Measurements from ENCODE around the gene PANK1. TPM values are rescaled to one million over a fixed set of nuclear protein-coding genes. Genes with fewer than 3 reads are reported as not detected.

Gene PANK1
- total RNA-seq, 1 experiment from 2014 or later: 24.0 TPM

DNA sequence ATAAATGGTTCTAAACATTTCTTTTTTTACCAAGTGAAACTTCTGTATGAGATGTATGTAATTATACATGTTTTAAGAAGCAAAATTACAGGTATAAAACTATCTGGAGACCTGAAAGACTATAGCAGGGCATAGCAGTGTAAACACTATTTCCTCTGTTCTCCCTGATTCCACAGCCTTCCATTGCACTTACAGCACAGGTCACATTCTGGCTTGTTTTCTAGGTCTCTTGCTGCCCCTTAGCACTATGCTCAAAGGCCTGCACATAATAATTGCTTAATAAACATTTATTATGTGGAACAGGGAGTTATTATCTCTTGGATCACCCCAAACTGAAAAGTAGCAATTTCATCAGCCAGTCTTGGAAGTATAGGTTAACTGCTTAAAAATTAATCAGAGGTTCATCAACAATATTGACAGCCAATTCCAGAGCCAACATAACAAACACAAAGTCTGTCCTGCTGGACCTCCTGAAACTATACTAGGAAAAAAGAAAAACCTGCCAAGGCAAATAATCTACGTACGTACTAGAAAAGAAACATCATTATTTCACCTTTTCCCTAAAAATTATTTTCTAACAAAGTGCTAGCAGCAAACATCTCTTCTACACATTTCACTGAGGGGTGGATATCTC lies 43.2 kb downstream of the PANK1 start:
- H3K4me3 Mint-ChIP-seq (ENCODE audit: unreplicated experiment): no peak overlapping the region
- no peaks in the 10 kb centered on the region for H3K9me3 Mint-ChIP-seq (ENCODE audit: unreplicated experiment)
- no peak overlapping the region for H3K27ac Mint-ChIP-seq (ENCODE audit: unreplicated experiment)
- DNase-seq: no peak
- no peaks in the 10 kb centered on the region for H3K27me3 ChIP-seq (replicated peaks; ENCODE audit: control insufficient read depth, insufficient read depth, low read length)
- no peaks in the 10 kb centered on the region for H3K4me1 ChIP-seq
- no peaks in the 10 kb centered on the region for H3K4me1 Mint-ChIP-seq (ENCODE audit: low read depth, unreplicated experiment)
- TF ChIP-seq, protein P1, sequence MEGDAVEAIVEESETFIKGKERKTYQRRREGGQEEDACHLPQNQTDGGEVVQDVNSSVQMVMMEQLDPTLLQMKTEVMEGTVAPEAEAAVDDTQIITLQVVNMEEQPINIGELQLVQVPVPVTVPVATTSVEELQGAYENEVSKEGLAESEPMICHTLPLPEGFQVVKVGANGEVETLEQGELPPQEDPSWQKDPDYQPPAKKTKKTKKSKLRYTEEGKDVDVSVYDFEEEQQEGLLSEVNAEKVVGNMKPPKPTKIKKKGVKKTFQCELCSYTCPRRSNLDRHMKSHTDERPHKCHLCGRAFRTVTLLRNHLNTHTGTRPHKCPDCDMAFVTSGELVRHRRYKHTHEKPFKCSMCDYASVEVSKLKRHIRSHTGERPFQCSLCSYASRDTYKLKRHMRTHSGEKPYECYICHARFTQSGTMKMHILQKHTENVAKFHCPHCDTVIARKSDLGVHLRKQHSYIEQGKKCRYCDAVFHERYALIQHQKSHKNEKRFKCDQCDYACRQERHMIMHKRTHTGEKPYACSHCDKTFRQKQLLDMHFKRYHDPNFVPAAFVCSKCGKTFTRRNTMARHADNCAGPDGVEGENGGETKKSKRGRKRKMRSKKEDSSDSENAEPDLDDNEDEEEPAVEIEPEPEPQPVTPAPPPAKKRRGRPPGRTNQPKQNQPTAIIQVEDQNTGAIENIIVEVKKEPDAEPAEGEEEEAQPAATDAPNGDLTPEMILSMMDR (IDR thresholded peaks at IDR 0.05; ENCODE audit: insufficient read depth in 1 of 2, low read depth in 1 of 2, low read length in 1 of 2, severe bottlenecking in 1 of 2, unreplicated experiment in 1 of 2): no peak
- no TSS peak for BruUV-seq (replicated peaks)
- POLR2A ChIA-PET: no interaction called here
- H3K36me3 Mint-ChIP-seq (ENCODE audit: insufficient read depth, unreplicated experiment): peaks cover under 1% of the 10 kb centered on the region
- H3K4me3 ChIP-seq (ENCODE audit: low read depth, low read length): no peak overlapping the region
- CTCF ChIA-PET: no interaction called here
- H3K27me3 Mint-ChIP-seq (ENCODE audit: insufficient read depth, unreplicated experiment): no peaks in the 10 kb centered on the region
- H3K36me3 ChIP-seq (ENCODE audit: control insufficient read depth, insufficient read depth, low read length): no peaks in the 10 kb centered on the region
- intact Hi-C loops (cut with micrococcal nuclease; ENCODE audit: unreplicated experiment): no loop called here
- H3K9me3 ChIP-seq: no peaks in the 10 kb centered on the region

DNA sequence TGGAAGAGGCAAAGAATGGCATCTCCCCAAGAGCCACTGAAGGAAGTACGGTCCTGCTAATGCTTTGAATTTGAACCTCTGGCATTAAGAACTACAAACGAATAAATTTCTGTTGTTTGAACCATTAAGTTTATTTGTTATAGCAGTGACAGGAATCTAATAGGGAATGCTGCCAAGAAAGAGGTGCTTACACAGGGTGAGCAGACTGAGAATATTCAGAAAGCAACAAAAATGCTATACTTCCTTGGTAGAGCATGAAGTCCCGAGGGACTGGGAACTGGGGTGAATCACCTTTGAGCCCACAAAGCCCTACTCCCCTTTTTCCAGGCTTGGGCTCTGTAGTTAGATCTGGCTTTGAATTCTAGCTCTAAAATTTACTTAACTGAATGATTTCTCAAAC lies 45.0 kb downstream of the PANK1 start:
- Mint-ChIP-seq H3K9me3 (ENCODE audit: unreplicated experiment) (no peaks in the 10 kb centered on the region), H3K27ac (ENCODE audit: unreplicated experiment) (no peak overlapping the region), H3K36me3 (ENCODE audit: insufficient read depth, unreplicated experiment) (peaks cover 4% of the 10 kb centered on the region), H3K4me1 (ENCODE audit: low read depth, unreplicated experiment) (no peaks in the 10 kb centered on the region), H3K4me3 (ENCODE audit: unreplicated experiment) (no peak overlapping the region), H3K27me3 (ENCODE audit: insufficient read depth, unreplicated experiment) (no peaks in the 10 kb centered on the region)
- Histone ChIP-seq H3K27me3 (replicated peaks; ENCODE audit: control insufficient read depth, insufficient read depth, low read length) (no peaks in the 10 kb centered on the region), H3K36me3 (ENCODE audit: control insufficient read depth, insufficient read depth, low read length) (no peaks in the 10 kb centered on the region), H3K4me1 (no peaks in the 10 kb centered on the region), H3K9me3 (no peaks in the 10 kb centered on the region), H3K4me3 (ENCODE audit: low read depth, low read length) (no peak overlapping the region)
- no peak for DNase-seq
- intact Hi-C loops (cut with micrococcal nuclease; ENCODE audit: unreplicated experiment): no loop called here
- TF ChIP-seq, protein P1 (IDR thresholded peaks at IDR 0.05; ENCODE audit: insufficient read depth in 1 of 2, low read depth in 1 of 2, low read length in 1 of 2, severe bottlenecking in 1 of 2, unreplicated experiment in 1 of 2): no peak
- BruUV-seq (replicated peaks): no TSS peak
- POLR2A ChIA-PET: no interaction called here
- CTCF ChIA-PET: no interaction called here

DNA sequence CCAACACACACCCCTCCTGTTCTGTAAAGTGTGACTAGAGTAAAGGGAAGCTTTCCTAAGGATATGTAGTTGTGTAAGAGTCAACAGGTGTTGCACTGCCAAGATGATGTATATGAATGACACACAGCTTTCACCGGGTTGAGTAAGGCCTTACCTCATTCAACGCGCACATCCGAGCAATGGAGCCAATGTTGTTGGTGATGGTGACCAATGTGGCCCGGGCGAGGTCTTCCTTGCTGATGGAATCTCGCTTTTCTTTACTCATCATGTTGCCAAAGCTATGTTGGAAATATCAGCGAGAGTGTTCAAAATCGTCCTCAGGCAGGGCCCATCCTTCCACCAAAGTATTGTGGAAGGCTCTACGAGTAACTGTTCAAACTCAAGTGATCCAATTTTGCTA lies 52.0 kb downstream of the PANK1 start:
- ChIA-PET POLR2A (no interaction called here), CTCF (no interaction called here)
- no peak overlapping the region for H3K4me3 ChIP-seq (ENCODE audit: low read depth, low read length)
- H3K9me3 ChIP-seq: no peaks in the 10 kb centered on the region
- no peak for DNase-seq
- no peaks in the 10 kb centered on the region for H3K27me3 Mint-ChIP-seq (ENCODE audit: insufficient read depth, unreplicated experiment)
- H3K9me3 Mint-ChIP-seq (ENCODE audit: unreplicated experiment): no peaks in the 10 kb centered on the region
- TF ChIP-seq, protein P1 (IDR thresholded peaks at IDR 0.05; ENCODE audit: insufficient read depth in 1 of 2, low read depth in 1 of 2, low read length in 1 of 2, severe bottlenecking in 1 of 2, unreplicated experiment in 1 of 2): no peak
- no TSS peak for BruUV-seq (replicated peaks)
- intact Hi-C loops (cut with micrococcal nuclease; ENCODE audit: unreplicated experiment): loop anchor here (5.0 kb wide), 1 partner anchor 39 kb away; no protein-coding TSS in a partner anchor
- no peaks in the 10 kb centered on the region for H3K36me3 ChIP-seq (ENCODE audit: control insufficient read depth, insufficient read depth, low read length)
- peaks cover 6% of the 10 kb centered on the region for H3K4me1 Mint-ChIP-seq (ENCODE audit: low read depth, unreplicated experiment)
- peaks cover 28% of the 10 kb centered on the region for H3K36me3 Mint-ChIP-seq (ENCODE audit: insufficient read depth, unreplicated experiment)
- H3K4me3 Mint-ChIP-seq (ENCODE audit: unreplicated experiment): no peak overlapping the region
- H3K27ac Mint-ChIP-seq (ENCODE audit: unreplicated experiment): no peak overlapping the region
- no peaks in the 10 kb centered on the region for H3K27me3 ChIP-seq (replicated peaks; ENCODE audit: control insufficient read depth, insufficient read depth, low read length)
- H3K4me1 ChIP-seq: peaks cover 13% of the 10 kb centered on the region

Data from Caco-2 (cell line).